Stimulated activated CD4-positive, alpha-beta T cell treated with anti-CD3 and anti-CD28 coated beads, Interleukin-1b, Interleukin-23, amount 100 ng/mL, for 24 hours (primary cell): Measurements from ENCODE around the gene HTRA1.

ENCODE experiments used
- DNase-seq, 4 experiments: peaks; one replicate each; pipeline ENCODE4 v3.0.0-alpha.2; 2020; ENCODE audit warnings: low read depth in 4 of 4, low spot score in 1 of 4

HTRA1 gene

DNA sequence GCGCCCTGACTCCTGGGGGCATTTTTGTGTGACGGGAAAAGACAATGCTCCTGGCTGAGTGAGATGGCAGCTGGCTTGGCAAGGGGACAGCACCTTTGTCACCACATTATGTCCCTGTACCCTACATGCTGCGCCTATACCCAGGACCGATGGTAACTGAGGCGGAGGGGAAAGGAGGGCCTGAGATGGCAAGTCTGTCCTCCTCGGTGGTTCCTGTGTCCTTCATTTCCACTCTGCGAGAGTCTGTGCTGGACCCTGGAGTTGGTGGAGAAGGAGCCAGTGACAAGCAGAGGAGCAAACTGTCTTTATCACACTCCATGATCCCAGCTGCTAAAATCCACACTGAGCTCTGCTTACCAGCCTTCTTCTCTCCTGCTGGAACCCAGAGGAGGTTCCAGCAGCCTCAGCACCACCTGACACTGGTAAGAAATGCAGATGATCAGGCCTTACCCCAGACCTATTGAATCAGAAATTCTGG lies 6.7 kb upstream of the HTRA1 start, which contains the start of gene ARMS2:
Gene ARMS2, plus strand, starts transcription at position 51 of the 478 bp plus-strand sequence. Its CDS starts 75 bp downstream, at position 126.
- DNase-seq = no peak

DNA sequence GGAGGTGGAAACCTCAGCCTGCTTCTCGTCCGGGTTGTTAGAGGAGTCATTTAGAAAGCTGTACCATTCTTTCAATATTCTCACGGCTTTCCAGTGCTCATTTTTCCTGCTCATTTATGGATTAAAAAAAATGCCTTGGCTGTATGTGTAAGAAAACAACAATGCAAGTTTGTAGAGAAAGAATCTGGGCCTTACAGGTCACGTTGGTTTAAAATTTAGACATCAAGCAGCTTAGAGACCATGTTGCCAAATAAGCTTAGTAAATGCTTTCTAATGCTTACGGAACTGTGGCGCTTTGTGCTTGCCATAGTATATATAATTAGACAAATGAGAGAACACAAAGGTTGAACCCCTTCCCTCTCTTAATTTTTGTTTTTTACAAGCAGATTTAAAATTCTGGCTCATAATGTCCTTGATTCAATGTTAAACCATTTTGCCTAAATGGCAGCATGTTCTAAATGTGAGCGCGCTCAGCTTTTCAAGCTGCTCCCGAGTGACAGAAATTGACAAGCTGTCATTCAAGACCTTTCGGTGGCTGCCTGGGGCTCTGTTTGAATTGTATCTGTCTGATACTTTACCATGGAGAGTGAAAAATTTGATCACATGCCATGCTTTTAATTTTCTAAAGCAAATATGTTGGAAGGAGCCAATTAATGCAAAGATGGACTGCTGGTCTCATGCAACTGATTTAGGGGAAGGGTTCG lies 5.8 kb upstream of the HTRA1 start:
- no peak for DNase-seq

DNA sequence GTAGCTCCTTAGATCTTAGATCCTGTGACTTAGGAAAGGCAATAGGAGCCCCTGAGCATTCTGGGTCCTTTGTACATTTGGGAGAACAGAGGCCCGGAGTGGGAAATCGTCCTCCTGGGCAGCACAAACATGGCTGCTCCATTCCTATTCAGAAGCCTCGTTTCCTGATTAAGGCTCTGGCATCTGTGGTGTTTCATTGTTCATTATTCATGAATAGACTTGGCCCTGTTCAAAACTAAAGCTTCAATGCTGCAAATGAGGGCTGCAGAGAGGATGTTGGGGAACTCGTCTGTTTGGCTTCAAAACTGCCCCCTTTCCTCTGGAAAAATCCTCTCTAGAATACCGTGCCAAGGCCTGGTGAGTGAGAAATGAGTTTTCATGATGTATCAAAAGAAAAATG lies 3.4 kb upstream of the HTRA1 start:
- DNase-seq = no peak

DNA sequence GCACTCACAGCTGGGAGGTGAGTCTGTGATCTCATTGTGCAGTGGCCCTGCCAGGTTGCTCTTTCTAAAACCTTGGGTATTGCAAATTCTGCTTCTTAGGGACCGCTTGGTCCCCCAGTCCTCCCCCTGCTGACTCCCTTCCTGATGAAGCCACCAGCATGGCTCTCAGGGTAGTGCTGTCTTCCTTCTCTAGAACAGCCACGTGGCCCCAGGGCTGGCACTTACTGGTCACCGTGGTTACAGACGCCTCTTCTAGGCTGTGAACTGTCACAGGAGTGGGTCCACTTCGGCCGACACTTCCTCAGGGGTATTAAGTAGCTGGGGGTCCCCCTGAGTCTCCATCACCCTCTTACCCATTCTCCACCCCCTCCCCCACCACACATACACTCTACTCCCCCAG lies 2.7 kb upstream of the HTRA1 start:
- DNase-seq = no peak

DNA sequence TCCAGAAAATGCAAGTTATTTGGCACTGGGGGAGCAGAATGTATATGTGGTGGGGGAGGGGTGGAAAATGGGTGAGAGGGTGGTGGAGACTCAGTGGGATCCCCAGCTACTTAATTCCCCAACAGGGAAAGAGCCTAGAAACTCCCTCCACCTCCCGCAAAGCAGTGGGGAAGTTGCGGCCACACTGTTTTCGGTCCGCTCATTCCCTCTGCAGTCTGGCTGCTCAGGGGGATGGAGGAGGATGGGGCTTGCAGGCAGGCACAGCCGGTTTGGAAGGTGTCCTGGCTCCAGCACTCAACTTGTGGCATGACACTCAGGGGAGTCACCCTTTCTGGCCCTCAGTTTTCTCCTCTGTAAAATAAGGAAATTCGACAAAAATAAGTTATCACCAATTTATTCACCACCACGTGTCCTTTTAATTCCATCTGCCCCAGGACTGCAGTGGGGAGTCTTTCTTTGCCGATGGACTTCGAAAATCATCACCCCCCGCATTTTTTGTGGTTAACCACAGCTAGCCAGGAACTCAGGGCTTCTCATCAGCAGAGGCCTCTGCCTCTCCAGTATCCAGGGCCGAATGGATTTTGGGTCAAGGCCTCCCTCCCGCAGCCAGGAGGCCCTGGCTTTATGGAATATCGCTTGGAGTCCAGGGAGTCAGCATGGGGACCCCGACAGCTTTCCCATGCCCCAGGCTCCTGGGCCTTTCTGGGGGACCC lies 1.6 kb upstream of the HTRA1 start:
- no peak for DNase-seq

DNA sequence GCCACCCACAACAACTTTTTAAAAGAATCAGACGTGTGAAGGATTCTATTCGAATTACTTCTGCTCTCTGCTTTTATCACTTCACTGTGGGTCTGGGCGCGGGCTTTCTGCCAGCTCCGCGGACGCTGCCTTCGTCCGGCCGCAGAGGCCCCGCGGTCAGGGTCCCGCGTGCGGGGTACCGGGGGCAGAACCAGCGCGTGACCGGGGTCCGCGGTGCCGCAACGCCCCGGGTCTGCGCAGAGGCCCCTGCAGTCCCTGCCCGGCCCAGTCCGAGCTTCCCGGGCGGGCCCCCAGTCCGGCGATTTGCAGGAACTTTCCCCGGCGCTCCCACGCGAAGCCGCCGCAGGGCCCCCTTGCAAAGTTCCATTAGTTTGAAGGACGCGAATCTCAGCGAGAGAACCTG lies 461 bp upstream of the HTRA1 start:
- no peak for DNase-seq

DNA sequence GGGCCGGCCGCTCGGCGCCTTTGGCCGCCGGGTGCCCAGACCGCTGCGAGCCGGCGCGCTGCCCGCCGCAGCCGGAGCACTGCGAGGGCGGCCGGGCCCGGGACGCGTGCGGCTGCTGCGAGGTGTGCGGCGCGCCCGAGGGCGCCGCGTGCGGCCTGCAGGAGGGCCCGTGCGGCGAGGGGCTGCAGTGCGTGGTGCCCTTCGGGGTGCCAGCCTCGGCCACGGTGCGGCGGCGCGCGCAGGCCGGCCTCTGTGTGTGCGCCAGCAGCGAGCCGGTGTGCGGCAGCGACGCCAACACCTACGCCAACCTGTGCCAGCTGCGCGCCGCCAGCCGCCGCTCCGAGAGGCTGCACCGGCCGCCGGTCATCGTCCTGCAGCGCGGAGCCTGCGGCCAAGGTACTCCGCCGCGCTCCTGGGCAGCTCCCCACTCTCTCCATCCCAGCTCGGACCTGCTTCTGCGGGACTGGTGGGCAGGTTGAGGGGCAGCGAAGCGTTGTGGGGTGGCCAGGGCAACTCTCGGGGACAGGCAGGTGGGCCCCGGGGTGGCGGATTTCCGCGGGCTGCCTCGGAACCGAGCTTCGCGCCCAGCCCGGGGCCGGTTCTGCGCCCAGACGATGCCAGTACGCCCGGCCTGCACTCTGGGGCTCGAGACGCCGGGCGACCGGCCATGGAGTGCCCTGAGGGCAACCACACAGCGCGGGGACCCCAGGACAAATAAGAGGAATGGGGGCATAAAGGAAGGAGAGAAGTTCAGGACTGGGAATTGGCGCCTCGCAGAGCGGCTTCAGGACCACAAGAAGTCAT lies 578 bp downstream of the HTRA1 start:
- no peak for DNase-seq

DNA sequence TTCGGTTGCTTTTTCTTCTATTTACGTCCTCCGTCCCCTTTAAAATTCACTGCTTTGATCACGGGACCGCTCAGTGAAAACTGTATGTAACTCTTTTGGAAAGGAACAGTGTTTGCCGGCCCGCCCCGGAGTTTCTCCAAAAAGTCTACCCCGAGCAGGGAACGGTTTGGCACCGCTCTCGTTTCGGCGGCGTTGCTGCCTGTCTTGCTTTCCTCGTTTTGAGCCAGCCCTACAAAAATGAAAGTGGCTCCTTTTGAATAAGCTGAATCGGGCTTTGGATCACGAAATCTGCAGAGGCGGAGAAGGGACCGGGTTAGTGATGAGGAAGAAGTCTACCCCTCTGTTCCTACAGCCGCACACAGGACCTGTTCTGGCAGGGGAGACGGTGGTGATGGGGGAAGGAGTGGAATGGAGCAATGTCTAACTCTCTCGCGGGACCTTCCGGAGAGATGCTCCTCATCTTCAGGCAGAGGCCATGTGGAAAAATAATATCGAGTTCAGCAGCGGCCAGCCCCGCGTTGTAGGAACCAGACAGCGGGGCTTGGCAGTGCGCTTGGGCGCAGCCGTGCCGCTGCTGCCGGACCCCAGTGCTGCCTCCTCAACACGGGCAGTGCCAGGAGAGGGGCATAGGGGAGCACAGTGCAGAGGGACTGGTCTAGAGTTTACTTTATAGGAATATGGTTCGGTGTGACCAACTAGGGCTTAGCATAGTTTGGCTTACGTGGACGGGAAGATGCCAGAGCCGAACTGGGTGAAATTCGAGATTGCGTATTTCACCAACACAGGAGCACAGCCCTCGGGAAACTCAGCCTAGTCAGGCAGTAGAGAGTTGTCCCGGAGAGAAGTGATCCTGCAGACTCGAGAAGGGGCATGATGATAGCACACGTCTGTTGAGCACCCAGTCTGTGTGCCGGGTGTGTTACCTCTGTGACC lies 1.4 kb downstream of the HTRA1 start:
- DNase-seq = no peak

DNA sequence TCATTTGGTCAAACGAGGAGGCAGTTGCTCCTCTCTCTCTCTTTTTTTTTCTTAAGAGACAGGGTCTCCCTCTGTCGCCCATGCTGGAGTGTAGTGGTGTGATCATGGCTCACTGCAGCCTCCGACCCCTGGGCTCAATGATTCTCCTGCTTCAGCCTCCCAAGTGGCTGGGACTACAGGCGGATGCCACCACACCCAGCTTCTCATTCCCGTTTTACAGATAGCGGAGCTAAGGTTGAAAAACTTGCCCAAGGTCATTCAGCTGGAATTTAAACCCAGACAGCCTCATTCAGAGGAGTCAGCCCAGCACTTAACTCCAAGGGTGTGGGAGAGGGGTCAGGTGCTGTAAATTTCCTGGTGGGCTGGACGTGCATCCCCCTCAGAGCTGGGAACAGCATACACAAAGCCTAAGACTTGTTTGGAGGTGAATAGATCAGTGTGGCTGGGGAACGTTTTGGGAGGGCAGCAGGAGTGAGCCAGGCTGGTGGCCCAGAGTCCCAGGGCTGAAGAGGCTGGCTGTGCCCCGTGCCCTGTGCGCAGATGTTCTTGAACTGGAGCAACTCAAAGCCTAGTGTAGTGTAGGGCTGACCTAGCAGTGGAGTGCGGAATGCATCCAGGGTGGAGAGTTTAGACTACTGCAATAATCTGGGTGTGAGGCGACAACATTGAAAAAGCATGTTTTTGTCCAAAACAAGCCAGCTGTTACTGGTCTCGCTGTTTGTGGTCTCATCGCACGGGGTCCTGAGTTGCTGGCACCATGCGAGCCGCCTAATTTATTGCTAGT lies 2.3 kb downstream of the HTRA1 start:
- no peak for DNase-seq

DNA sequence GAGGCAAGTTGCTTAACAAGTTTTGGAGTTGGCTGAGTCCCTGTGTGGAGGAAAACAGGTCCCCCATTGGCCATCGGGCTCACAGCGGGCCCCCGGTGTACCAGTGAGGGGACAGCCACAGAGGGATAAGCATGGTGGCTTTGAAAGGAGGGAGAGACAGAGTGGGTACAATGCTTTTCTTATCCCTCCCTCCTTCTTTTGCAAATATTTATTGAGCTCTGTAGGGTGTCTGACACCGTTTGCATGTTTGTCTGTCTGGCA lies 2.8 kb downstream of the HTRA1 start:
- no peak for DNase-seq

DNA sequence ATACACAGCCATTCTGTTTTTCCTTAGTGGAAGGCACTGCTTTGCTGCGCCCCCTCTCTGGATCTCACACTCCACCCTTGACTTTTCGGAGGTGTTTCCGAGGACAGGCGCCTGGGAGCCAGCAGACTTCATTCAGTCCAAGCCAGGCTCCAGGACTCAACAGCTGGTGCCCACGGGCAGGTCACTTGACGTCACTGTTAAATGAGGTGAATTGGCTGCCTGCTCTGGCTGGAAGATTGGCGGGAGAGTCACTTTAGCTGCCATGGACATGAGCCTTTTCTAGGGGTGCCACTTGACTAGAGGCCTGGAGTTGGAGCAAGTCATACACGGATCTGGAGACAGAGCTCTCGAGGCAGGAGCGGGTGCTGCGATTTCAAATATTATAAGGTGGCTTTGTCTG lies 3.2 kb downstream of the HTRA1 start:
- no peak for DNase-seq

DNA sequence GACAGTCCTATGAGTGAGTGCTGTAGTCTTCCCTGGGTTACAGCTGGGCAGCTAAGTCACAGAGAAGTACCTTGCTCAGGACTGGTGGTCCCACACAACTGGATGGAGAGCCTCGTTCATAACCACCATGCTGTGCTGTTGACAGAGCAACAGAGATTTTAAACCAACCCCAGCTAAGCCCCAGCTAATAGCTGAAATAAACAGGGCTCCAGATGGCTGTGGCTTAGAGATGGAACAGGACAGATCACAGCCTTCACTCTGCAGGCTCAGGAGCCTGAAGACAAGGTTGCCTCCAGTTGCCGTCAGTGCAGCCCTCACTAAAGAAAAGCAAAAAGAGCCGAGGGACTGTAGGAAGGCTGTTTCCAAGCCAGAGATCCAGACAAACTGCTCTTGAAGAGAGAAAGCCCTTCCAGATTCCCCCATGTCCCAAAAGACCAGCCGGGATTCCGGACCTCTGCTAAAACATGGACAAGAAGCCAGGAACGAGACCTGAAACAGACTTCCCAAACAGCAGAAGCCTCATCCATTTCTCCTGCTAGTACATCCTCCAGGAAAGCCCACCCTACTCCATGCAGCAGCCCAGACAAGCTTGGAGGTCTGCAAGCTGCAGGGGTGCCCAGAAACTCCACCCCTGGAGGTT lies 4.2 kb downstream of the HTRA1 start:
- DNase-seq = no peak

DNA sequence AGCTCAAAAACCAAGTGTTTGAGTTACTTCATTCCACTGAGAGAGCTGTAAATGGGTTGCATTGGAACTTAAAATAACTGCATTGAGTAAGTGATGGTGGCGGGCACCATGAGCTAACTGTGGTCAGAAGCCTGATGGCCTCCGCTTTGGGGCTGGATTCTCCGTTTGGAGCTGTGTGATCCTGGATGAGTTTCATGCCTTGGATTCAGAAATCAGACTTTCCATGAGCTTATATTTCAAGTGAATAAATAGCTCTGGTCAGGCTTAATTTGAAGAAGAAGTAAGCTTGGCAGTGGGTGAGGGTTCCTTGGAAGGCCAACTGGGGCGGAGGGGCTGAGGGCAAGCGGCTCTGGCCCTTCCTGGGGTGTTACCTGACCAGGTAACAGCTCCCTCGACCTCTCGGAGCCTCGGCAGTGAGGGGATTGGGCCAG lies 5.6 kb downstream of the HTRA1 start:
- DNase-seq = no peak

DNA sequence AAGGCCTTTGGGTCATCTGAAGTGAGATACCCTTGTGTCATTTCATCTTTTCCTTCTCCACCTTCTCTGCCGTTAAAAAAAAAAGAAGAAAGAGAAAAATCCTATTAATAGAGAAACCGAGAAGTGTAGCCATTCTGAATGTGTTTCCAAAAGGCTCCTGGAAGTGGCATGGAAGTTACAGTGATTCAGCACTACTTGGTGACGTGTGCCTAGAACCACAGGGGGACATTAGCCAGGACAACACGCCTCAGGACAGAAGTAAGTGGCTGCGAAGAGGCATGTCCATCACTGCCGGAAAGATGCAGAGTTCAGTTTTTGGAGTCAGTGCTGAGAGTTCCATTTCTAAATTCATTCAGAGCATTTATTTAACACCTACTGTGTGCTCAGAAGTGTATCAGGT lies 6.3 kb downstream of the HTRA1 start:
- DNase-seq = no peak

DNA sequence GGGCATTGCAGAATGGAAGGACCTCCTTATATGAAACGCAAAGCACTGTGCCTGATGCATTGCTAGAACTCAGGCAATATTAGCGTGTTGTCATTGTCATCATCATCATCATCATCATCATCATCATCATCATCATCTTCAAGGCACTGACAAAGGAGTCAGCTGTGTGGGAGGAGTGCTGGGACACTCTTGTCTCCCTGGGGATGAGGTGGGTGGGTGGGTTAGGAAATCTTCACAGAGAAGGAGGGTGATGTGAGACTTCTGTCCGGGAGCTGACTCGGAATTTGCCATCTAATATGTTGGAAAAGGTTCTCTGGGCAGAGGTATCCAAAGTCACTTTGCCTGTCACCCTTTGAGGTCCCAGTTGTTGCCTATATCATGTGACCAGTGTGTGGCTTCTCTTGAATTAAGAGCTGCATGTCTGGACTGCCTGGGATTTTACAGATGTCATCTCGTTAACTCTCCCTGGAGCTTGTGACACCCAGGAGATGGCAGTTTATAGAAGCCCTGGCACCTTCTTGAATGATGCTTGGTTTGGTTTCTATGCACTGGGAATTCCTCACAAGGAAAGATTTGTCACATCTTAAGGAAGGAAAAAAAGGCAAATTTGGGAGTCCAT lies 7.1 kb downstream of the HTRA1 start:
- no peak for DNase-seq

DNA sequence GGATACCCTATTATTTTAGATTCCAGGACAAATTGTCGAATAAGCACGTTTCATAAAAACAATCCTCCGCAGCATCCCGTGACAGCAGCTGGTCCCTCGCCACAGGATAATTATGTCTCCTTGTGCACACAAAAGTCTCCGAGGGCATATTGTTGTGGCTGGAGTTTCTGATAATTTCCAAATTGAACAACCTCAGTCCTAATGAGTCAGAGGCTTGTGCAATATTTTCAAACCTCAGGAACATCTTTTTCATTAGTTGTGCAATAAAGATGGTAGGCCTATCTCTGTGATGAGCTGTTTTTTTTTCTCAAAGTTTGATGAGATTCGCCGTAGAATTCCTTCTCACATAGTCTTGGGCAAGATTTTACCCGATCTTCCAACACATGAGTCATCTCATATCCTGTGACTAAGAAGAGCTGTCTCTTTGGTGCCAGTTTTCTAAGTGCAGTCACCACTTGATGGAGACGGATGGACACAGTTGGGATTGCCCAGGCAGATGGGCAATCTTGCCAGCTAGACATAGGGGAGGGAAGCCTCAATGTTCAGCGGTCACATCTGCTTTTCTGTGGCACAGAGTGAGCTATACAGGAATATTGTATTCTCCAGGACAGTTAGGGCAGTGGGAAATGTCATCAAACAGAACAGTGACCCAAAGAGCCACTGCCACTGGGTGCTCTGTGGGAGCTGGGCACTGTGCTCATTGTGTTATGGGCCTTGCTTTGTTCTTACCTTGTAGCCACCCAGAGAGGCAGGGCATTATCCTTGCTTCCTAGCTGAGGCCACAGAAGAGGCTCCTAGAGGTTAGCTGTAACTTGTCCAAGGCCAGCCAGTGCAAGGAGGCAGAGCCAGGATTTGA lies 7.8 kb downstream of the HTRA1 start:
- DNase-seq = no peak

DNA sequence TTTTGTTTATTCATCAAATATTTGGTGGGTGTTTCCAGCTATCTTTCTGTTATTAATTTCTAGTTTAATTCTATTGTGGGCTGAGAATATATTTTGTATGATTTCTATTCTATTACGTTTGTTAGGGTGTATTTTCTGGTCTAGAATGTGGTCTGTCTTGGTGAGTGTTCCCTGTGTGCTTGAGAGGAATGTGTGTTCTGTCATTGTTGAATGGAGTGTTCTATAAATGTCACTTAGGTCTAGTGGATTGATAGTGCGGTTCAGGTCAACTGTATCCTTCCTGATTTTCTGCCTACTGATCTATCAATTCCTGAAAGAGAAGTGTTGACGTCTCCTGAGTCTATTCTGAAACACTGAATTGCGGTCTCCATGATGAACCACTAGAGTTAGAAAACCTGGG lies 8.5 kb downstream of the HTRA1 start:
- DNase-seq = no peak

DNA sequence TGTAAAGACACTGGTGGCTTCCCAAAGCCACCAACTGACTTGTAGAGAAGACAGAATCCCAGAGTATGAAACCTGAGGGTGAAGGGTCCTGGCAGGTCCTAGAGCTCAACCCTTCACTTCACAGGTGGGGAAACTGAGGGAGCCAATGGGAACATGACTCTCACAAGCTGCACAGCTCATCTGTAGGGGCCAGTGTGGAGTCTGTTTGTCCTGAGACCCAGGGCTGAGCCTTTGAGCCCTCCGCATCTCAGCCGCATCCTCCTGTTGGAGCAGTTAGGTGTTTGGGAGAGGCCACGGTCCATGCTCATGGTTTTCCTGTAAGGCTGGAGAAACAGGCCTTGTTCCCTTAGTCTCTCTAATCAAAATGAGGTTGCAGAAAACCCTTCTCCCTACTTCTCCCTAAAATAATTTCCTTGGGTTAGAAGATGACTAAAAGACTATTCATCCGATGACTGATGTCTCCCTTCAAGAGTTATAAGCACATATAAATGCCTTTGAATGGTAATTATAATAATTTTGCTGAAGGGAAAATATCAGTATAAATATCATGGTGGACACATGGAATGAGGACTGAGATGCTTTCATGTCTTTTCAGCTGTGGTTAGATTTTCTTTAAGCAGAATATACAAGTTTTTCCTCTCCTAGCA lies 10.3 kb downstream of the HTRA1 start:
- no peak for DNase-seq
